Measurements from ENCODE around the gene ARHGEF28. TPM values are rescaled to one million over a fixed set of nuclear protein-coding genes. Genes with fewer than 3 reads are reported as not detected.

ARHGEF28 gene
- total RNA-seq, 2 experiments from 2014 or later: not detected

DNA sequence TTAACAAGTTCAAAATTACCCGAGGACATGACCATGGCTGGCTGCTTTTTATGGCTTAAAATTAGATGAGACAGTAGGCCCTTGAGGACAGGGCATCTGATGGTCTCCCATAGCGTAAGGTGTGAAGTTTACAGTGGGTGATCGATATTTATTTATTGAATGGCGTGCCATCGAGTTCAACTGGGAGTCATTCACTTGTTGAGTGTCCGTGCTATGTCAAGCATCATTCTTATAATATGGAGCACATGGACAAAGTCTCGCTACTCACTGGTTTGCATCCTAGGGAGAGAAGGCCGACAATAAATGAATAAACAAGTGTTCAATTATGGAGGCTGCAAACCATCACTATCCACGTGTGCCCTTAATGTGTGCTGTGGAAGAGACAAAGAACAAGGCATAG is 277.2 kb downstream of the ARHGEF28 start:
- H3K9me2 ChIP-seq (ENCODE audit: insufficient read depth, low read length): no peaks in the 10 kb centered on the region
- no peaks in the 10 kb centered on the region for H4K20me1 ChIP-seq (ENCODE audit: insufficient read depth, low read length)
- no peaks in the 10 kb centered on the region for H3K9me3 ChIP-seq (ENCODE audit: low read length)
- no peaks in the 10 kb centered on the region for H3K36me3 ChIP-seq (ENCODE audit: insufficient read depth, low read length)
- H3K4me2 ChIP-seq (ENCODE audit: low read length): no peak overlapping the region
- TF ChIP-seq, protein P1, sequence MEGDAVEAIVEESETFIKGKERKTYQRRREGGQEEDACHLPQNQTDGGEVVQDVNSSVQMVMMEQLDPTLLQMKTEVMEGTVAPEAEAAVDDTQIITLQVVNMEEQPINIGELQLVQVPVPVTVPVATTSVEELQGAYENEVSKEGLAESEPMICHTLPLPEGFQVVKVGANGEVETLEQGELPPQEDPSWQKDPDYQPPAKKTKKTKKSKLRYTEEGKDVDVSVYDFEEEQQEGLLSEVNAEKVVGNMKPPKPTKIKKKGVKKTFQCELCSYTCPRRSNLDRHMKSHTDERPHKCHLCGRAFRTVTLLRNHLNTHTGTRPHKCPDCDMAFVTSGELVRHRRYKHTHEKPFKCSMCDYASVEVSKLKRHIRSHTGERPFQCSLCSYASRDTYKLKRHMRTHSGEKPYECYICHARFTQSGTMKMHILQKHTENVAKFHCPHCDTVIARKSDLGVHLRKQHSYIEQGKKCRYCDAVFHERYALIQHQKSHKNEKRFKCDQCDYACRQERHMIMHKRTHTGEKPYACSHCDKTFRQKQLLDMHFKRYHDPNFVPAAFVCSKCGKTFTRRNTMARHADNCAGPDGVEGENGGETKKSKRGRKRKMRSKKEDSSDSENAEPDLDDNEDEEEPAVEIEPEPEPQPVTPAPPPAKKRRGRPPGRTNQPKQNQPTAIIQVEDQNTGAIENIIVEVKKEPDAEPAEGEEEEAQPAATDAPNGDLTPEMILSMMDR (conservative IDR thresholded peaks at IDR 0.05; ENCODE audit: low read length): no peak
- no peak for TF ChIP-seq EZH2phosphoT487 (IDR thresholded peaks at IDR 0.05; ENCODE audit: borderline replicate concordance, low read depth, low read length)
- H3K79me2 ChIP-seq (ENCODE audit: insufficient read depth, low read depth, low read length): no peaks in the 10 kb centered on the region
- no peak overlapping the region for H3K4me3 ChIP-seq (ENCODE audit: low read depth, low read length, poor library complexity, severe bottlenecking)
- ChIA-PET POLR2A (interaction anchor here (0.6 kb wide), 1 partner anchor 615 kb away, joined by 3 read pairs; no protein-coding TSS in a partner anchor), CTCF (ENCODE audit: unreplicated experiment) (interaction anchor here (1.5 kb wide), 1 partner anchor 746 kb away, joined by 5 read pairs; no protein-coding TSS in a partner anchor)
- peaks cover 4% of the 10 kb centered on the region for H3K4me1 ChIP-seq (ENCODE audit: insufficient read depth, low read length, poor library complexity, severe bottlenecking)
- peak overlapping the region; percentile 52; the same call in 1 of the 2 replicates for H2AFZ ChIP-seq (ENCODE audit: low read length)
- intact Hi-C loops (cut with micrococcal nuclease; ENCODE audit: unreplicated experiment): loop anchor here (5.0 kb wide), 1 partner anchor 494 kb away; no protein-coding TSS in a partner anchor
- H3K27ac ChIP-seq (ENCODE audit: low read depth, low read length, poor library complexity, severe bottlenecking): no peak overlapping the region
- no peak for DNase-seq (ENCODE audit: low spot score)
- BruUV-seq (replicated peaks): no TSS peak

DNA sequence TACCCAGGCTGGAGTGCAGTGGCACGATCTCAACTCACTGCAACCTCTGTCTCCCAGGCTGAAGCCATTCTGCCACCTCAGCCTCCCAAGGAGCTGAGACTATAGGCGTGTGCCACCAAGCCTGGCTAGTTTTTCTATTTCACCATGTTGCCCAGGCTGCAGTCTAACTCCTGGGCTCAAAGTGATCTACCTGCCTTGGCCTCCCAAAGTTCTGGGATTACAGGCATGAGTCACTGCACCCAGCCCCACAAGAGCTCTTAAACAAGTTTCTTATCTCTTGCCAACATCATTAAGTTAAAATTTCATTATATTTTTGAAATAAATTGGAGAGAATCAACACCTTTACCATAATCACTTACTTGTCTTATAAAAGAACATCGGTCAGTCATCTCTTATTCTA is 280.3 kb downstream of the ARHGEF28 start:
- DNase-seq (ENCODE audit: low spot score): no peak
- no peak overlapping the region for H3K4me3 ChIP-seq (ENCODE audit: low read depth, low read length, poor library complexity, severe bottlenecking)
- H2AFZ ChIP-seq (ENCODE audit: low read length): no peak overlapping the region
- peaks cover 4% of the 10 kb centered on the region for H3K4me1 ChIP-seq (ENCODE audit: insufficient read depth, low read length, poor library complexity, severe bottlenecking)
- H3K9me2 ChIP-seq (ENCODE audit: insufficient read depth, low read length): no peaks in the 10 kb centered on the region
- CTCF ChIA-PET (ENCODE audit: unreplicated experiment): no interaction called here
- no peaks in the 10 kb centered on the region for H3K36me3 ChIP-seq (ENCODE audit: insufficient read depth, low read length)
- no peaks in the 10 kb centered on the region for H3K79me2 ChIP-seq (ENCODE audit: insufficient read depth, low read depth, low read length)
- no peak overlapping the region for H3K4me2 ChIP-seq (ENCODE audit: low read length)
- POLR2A ChIA-PET: interaction anchor here (0.5 kb wide), 1 partner anchor 573 kb away, joined by 3 read pairs; no protein-coding TSS in a partner anchor
- TF ChIP-seq, protein P1 (conservative IDR thresholded peaks at IDR 0.05; ENCODE audit: low read length): no peak
- TF ChIP-seq EZH2phosphoT487 (IDR thresholded peaks at IDR 0.05; ENCODE audit: borderline replicate concordance, low read depth, low read length): no peak
- no peaks in the 10 kb centered on the region for H3K9me3 ChIP-seq (ENCODE audit: low read length)
- intact Hi-C loops (cut with micrococcal nuclease; ENCODE audit: unreplicated experiment): no loop called here
- no TSS peak for BruUV-seq (replicated peaks)
- H3K27ac ChIP-seq (ENCODE audit: low read depth, low read length, poor library complexity, severe bottlenecking): no peak overlapping the region
- no peaks in the 10 kb centered on the region for H4K20me1 ChIP-seq (ENCODE audit: insufficient read depth, low read length)

DNA sequence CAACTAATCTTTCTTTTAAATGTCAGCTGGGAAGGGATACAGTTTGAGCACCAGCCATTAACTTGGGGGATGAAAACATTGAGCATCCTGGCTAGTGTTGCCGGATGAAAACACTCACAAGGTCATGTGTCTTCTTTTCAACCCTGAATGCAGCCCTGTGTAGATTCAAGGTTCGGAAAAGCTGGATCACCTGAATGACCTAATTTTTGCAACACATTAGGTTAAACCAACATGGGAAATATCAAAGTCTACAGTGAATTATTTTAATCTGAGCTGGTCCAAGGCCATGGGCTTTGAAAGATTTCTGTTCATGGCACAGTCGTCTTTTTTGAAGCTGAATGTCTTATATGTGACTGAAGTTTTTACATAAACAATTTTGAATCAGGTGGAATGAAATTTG is 281.2 kb downstream of the ARHGEF28 start:
- BruUV-seq (replicated peaks): no TSS peak
- TF ChIP-seq, protein P1 (conservative IDR thresholded peaks at IDR 0.05; ENCODE audit: low read length): no peak

More for the DNA sequence above, 281.2 kb downstream of the ARHGEF28 start:
- Histone ChIP-seq H2AFZ (ENCODE audit: low read length) (no peak overlapping the region), H3K36me3 (ENCODE audit: insufficient read depth, low read length) (no peaks in the 10 kb centered on the region), H3K4me3 (ENCODE audit: low read depth, low read length, poor library complexity, severe bottlenecking) (no peak overlapping the region), H4K20me1 (ENCODE audit: insufficient read depth, low read length) (no peaks in the 10 kb centered on the region), H3K4me1 (ENCODE audit: insufficient read depth, low read length, poor library complexity, severe bottlenecking) (peaks cover 4% of the 10 kb centered on the region), H3K4me2 (ENCODE audit: low read length) (no peak overlapping the region), H3K27ac (ENCODE audit: low read depth, low read length, poor library complexity, severe bottlenecking) (no peak overlapping the region), H3K9me3 (ENCODE audit: low read length) (no peaks in the 10 kb centered on the region), H3K79me2 (ENCODE audit: insufficient read depth, low read depth, low read length) (no peaks in the 10 kb centered on the region), H3K9me2 (ENCODE audit: insufficient read depth, low read length) (no peaks in the 10 kb centered on the region)
- ChIA-PET CTCF (ENCODE audit: unreplicated experiment) (no interaction called here), POLR2A (no interaction called here)
- intact Hi-C loops (cut with micrococcal nuclease; ENCODE audit: unreplicated experiment): no loop called here
- DNase-seq (ENCODE audit: low spot score): no peak

All from OCI-LY7 (cell line).